Ascending aorta (tissue), 2 donors: ENCODE measurements around the gene BICDL1. TPM values are rescaled to one million over a fixed set of nuclear protein-coding genes. Genes with fewer than 3 reads are reported as not detected.
"Not testable (repeated sequence)": the region's sequence is repeated elsewhere in the genome, so short reads cannot be mapped to it uniquely, and the experiment has no call there.

Source experiments
- DNase-seq, 2 donors: peaks; one replicate each; pipeline ENCODE4 v3.0.0-alpha.2; 2019; ENCODE audit warnings: low spot score in 2 of 2
- H3K27ac ChIP-seq, 2 donors: fragments of 200-600 bp; sonication (generic); one replicate each; pipeline ENCODE4 v1.5.1; 2016 to 2017; ENCODE audit warnings: mild to moderate bottlenecking in 1 of 2
- H3K27me3 ChIP-seq: fragments of 200-600 bp; sonication (generic); one replicate; pipeline ENCODE4 v1.5.1; 2017
- H3K36me3 ChIP-seq, 2 donors: fragments of 200-600 bp; sonication (generic); one replicate each; pipeline ENCODE4 v1.5.1; 2016
- H3K4me1 ChIP-seq, 2 donors: fragments of 200-600 bp; sonication (generic); one replicate each; pipeline ENCODE4 v1.5.1; 2016 to 2017; ENCODE audit warnings: mild to moderate bottlenecking in 1 of 2
- H3K4me3 ChIP-seq, 2 donors: fragments of 200-600 bp; sonication (generic); one replicate each; pipeline ENCODE4 v1.5.1; 2016 to 2017; ENCODE audit warnings: mild to moderate bottlenecking in 1 of 2
- H3K9me3 ChIP-seq, 2 donors: fragments of 200-600 bp; sonication (generic); one replicate each; pipeline ENCODE4 v1.5.1; 2016
- intact Hi-C: fragments of 100-400 bp; cut with DNase I; formaldehyde crosslinking; loops from one replicate; pipeline ENCODE4 v1.15.1; 2023
- total RNA-seq: library from RNA; depleted of rRNA; stranded (reverse); fragments of >200 nt; gene quantifications from one replicate; pipeline ENCODE4 v1.1.0, GENCODE V29; 2016
- TF ChIP-seq, protein P1 (sequence below), 3 experiments: fragments of 200-600 bp in 2 of 3; fragments of 450-650 bp in 1 of 3; sonication (generic) in 2 of 3; IDR thresholded peaks; one replicate each; pipeline ENCODE4 v1.5.1; 2016 to 2019; ENCODE audit warnings: antibody characterized with exemption in 3 of 3, mild to moderate bottlenecking in 1 of 3, moderate library complexity in 1 of 3

The BICDL1 gene
- total RNA-seq, 1 donor from 2014 or later, result not detected

GRCh38 chr12:120039711-120040110 is 50.7 kb downstream of the BICDL1 start:
- Histone ChIP-seq H3K4me1 (no peaks in the 10 kb centered on the region), H3K9me3 (no peaks in the 10 kb centered on the region), H3K27ac (no peak overlapping the region), H3K27me3 (no peaks in the 10 kb centered on the region), H3K4me3 (no peak overlapping the region), H3K36me3 (no peaks in the 10 kb centered on the region)
- DNase-seq, result no peak
- intact Hi-C loops, result no loop called here
- TF ChIP-seq, protein P1, sequence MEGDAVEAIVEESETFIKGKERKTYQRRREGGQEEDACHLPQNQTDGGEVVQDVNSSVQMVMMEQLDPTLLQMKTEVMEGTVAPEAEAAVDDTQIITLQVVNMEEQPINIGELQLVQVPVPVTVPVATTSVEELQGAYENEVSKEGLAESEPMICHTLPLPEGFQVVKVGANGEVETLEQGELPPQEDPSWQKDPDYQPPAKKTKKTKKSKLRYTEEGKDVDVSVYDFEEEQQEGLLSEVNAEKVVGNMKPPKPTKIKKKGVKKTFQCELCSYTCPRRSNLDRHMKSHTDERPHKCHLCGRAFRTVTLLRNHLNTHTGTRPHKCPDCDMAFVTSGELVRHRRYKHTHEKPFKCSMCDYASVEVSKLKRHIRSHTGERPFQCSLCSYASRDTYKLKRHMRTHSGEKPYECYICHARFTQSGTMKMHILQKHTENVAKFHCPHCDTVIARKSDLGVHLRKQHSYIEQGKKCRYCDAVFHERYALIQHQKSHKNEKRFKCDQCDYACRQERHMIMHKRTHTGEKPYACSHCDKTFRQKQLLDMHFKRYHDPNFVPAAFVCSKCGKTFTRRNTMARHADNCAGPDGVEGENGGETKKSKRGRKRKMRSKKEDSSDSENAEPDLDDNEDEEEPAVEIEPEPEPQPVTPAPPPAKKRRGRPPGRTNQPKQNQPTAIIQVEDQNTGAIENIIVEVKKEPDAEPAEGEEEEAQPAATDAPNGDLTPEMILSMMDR (IDR thresholded peaks at IDR 0.05), result no peak

- intact Hi-C loops, result no loop called here
- Histone ChIP-seq H3K27ac (no peak overlapping the region), H3K4me3 (no peak overlapping the region), H3K4me1 (no peaks in the 10 kb centered on the region), H3K36me3 (no peaks in the 10 kb centered on the region), H3K27me3 (no peaks in the 10 kb centered on the region), H3K9me3 (no peaks in the 10 kb centered on the region)
- TF ChIP-seq, protein P1 (IDR thresholded peaks at IDR 0.05), result no peak
- no peak for DNase-seq
Observed at GRCh38 chr12:120041386-120042231, 52.6 kb downstream of the BICDL1 start.

GRCh38 chr12:120045367-120045766 is 56.3 kb downstream of the BICDL1 start:
- H3K27ac ChIP-seq, DNase-seq, H3K27me3 ChIP-seq, H3K36me3 ChIP-seq, H3K4me3 ChIP-seq, intact Hi-C loops, H3K4me1 ChIP-seq, H3K9me3 ChIP-seq: not testable (repeated sequence)

GRCh38 chr12:120047072-120047471 is 58.0 kb downstream of the BICDL1 start:
- TF ChIP-seq, protein P1 (IDR thresholded peaks at IDR 0.05), result no peak
- Histone ChIP-seq H3K4me3 (no peak overlapping the region), H3K36me3 (no peaks in the 10 kb centered on the region), H3K27me3 (no peaks in the 10 kb centered on the region), H3K4me1 (no peaks in the 10 kb centered on the region), H3K9me3 (peaks cover 0 to 3% of the 10 kb centered on the region in 2 donors), H3K27ac (no peak overlapping the region)
- intact Hi-C loops, result no loop called here
- no peak for DNase-seq

- intact Hi-C loops, result no loop called here
- Histone ChIP-seq H3K4me1 (no peaks in the 10 kb centered on the region), H3K9me3 (peaks cover 0 to 3% of the 10 kb centered on the region in 2 donors), H3K27me3 (no peaks in the 10 kb centered on the region), H3K27ac (no peak overlapping the region), H3K4me3 (no peak overlapping the region), H3K36me3 (no peaks in the 10 kb centered on the region)
- no peak for DNase-seq
- TF ChIP-seq, protein P1 (IDR thresholded peaks at IDR 0.05), result no peak
Observed at GRCh38 chr12:120048263-120048662, 59.2 kb downstream of the BICDL1 start.

- Histone ChIP-seq H3K36me3 (no peaks in the 10 kb centered on the region), H3K27me3 (no peaks in the 10 kb centered on the region), H3K4me3 (no peak overlapping the region), H3K9me3 (peaks cover 0 to 3% of the 10 kb centered on the region in 2 donors), H3K27ac (no peak overlapping the region), H3K4me1 (no peaks in the 10 kb centered on the region)
- intact Hi-C loops, result no loop called here
- TF ChIP-seq, protein P1 (IDR thresholded peaks at IDR 0.05), result no peak
- DNase-seq, result no peak
Observed at GRCh38 chr12:120049426-120049825, 60.4 kb downstream of the BICDL1 start.
